ENCODE results near the gene C6orf136.

DNA sequence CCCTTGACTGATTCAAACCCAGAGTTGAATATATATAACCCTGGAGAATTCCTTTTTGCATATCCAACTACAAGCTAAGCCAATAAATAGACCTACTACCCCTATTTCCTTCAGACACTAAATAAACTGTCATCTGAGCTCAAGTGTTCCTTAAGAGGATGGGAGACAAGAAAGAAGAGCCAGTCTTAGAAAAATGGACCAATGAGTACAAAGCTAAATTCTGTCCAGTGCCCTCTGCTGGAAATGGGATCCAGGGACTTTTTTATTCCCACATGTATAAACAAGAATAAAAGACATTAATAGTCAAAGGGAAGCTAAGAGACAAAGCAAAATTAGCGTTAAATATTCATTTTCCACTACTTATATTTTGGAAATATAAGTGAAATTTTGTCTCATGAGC lies 34.7 kb upstream of the C6orf136 start:
- TF ChIP-seq ZFX (IDR thresholded peaks at IDR 0.05) (no peak), CTCF (conservative IDR thresholded peaks at IDR 0.05) (peak; percentile 52)

Data from C4-2B (cell line).